ENCODE data around the gene TRPC4AP.

GRCh38 chr20:34980543-34981233 lies 111.9 kb downstream of the TRPC4AP start:
- no peak for TF ChIP-seq CTCF (IDR thresholded peaks at IDR 0.05)
- no peak for TF ChIP-seq POLR2A (IDR thresholded peaks at IDR 0.05)

Measured in thyroid gland (tissue), 4 donors.